Cerebellar cortex (tissue), 1 donor: ENCODE results near the gene HEPN1.
"Not testable (repeated sequence)": the region's sequence is repeated elsewhere in the genome, so short reads cannot be mapped to it uniquely, and the experiment has no call there.

Experiments
- DNase-seq: peaks from one replicate; pipeline ENCODE4 v3.0.0-alpha.2; 2015; ENCODE audit warnings: low spot score

The HEPN1 gene

GRCh38 chr11:124942466-124943253 is 23.6 kb downstream of the HEPN1 start:
- no peak for DNase-seq

- peak; percentile 20 for DNase-seq
Observed at GRCh38 chr11:124943254-124943616, 24.2 kb downstream of the HEPN1 start.

- no peak for DNase-seq
Observed at GRCh38 chr11:124943741-124944140, 24.7 kb downstream of the HEPN1 start.

GRCh38 chr11:124944565-124944964 is 25.5 kb downstream of the HEPN1 start:
- no peak for DNase-seq

- no peak for DNase-seq
Observed at GRCh38 chr11:124945826-124946225, 26.8 kb downstream of the HEPN1 start.

- DNase-seq: no peak
Observed at GRCh38 chr11:124946735-124947141, 27.7 kb downstream of the HEPN1 start.

- DNase-seq: no peak
Observed at GRCh38 chr11:124950601-124951330, 31.7 kb downstream of the HEPN1 start.

GRCh38 chr11:124951341-124951740 is 32.3 kb downstream of the HEPN1 start:
- no peak for DNase-seq

- DNase-seq: peak; percentile 99
Observed at GRCh38 chr11:124953753-124954589, 34.9 kb downstream of the HEPN1 start, which contains the start of gene CCDC15. CCDC15 (plus strand) TSS chr11:124954202; CDS start chr11:124954733, 531 bp downstream.

- DNase-seq: no peak
Observed at GRCh38 chr11:124954590-124954955, 35.5 kb downstream of the HEPN1 start.

- no peak for DNase-seq
Observed at GRCh38 chr11:124955035-124955434, 36.0 kb downstream of the HEPN1 start.

- DNase-seq: peak; percentile 84
Observed at GRCh38 chr11:124961972-124962609, 43.0 kb downstream of the HEPN1 start.

- not testable (repeated sequence) for DNase-seq
Observed at GRCh38 chr11:124968197-124968596, 49.1 kb downstream of the HEPN1 start.
